Sigmoid colon (tissue), 7 donors: ENCODE measurements around the gene FANCD2OS. TPM values are rescaled to one million over a fixed set of nuclear protein-coding genes. Genes with fewer than 3 reads are reported as not detected.
"Not testable (repeated sequence)": the region's sequence is repeated elsewhere in the genome, so short reads cannot be mapped to it uniquely, and the experiment has no call there.

ENCODE experiments used
- DNase-seq: peaks from one replicate; pipeline ENCODE4 v3.0.0-alpha.2; 2019
- H3K27ac ChIP-seq, 4 donors: fragments of 200-600 bp; sonication (generic); one replicate each; pipeline ENCODE4 v1.5.1; 2016 to 2019; ENCODE audit warnings: mild to moderate bottlenecking in 1 of 4
- H3K27me3 ChIP-seq, 3 donors: fragments of 200-600 bp; sonication (generic); one replicate each; pipeline ENCODE4 v1.5.1; 2019; ENCODE audit warnings: mild to moderate bottlenecking in 1 of 3
- H3K36me3 ChIP-seq, 4 donors: fragments of 200-600 bp; sonication (generic); one replicate each; pipeline ENCODE4 v1.5.1; 2016 to 2019
- H3K4me1 ChIP-seq, 4 donors: fragments of 200-600 bp; sonication (generic); one replicate each; pipeline ENCODE4 v1.5.1; 2017 to 2019
- H3K4me3 ChIP-seq, 4 donors: fragments of 200-600 bp; sonication (generic); one replicate each; pipeline ENCODE4 v1.5.1; 2017 to 2019; ENCODE audit warnings: mild to moderate bottlenecking in 2 of 4, moderate library complexity in 1 of 4
- H3K9me3 ChIP-seq, 4 donors: fragments of 200-600 bp in 3 of 4; sonication (generic) in 3 of 4; one replicate each; pipeline versions ENCODE4 v1.5.1 to v1.6.1; 2013 to 2019
- CTCF ChIP-seq, 4 experiments: fragments of 450-650 bp in 3 of 4; fragments of 200-600 bp in 1 of 4; IDR thresholded peaks; one replicate each; pipeline ENCODE4 v1.5.1; 2016 to 2019; ENCODE audit warnings: antibody characterized with exemption in 4 of 4, mild to moderate bottlenecking in 3 of 4, moderate library complexity in 2 of 4
- EP300 ChIP-seq, 4 donors: sonication (generic); formaldehyde crosslinking; IDR thresholded peaks; one replicate each; pipeline ENCODE4 v1.6.1; 2017; ENCODE audit warnings: antibody characterized with exemption in 4 of 4
- POLR2A ChIP-seq, 2 donors: fragments of 450-650 bp; IDR thresholded peaks; one replicate each; pipeline ENCODE4 v1.6.1; 2016; ENCODE audit warnings: antibody characterized with exemption in 2 of 2, mild to moderate bottlenecking in 2 of 2, moderate library complexity in 2 of 2
- POLR2AphosphoS5 ChIP-seq, 4 donors: sonication (generic); formaldehyde crosslinking; IDR thresholded peaks; one replicate each; pipeline ENCODE4 v1.6.1; 2017; ENCODE audit warnings: antibody characterized with exemption in 4 of 4
- WGBS, 2 donors: extraction: QIAGEN DNeasy Blood & Tissue Kit; methylation state at CpG; one replicate each; pipeline ENCODE4 v1.1.7; 2013; 5-methylcytosine and 5-hydroxymethylcytosine counted together
- intact Hi-C: fragments of 100-400 bp; cut with DNase I; formaldehyde crosslinking; loops from one replicate; pipeline ENCODE4 v1.15.1; 2023
- polyA plus RNA-seq, 3 donors: library from polyadenylated mRNA; stranded (reverse); fragments of 200-250 nt; gene quantifications; one replicate each; pipeline ENCODE4 v1.2.3, GENCODE V29; 2013
- total RNA-seq, 4 donors: library from RNA; depleted of rRNA; stranded (reverse); fragments of >200 nt; gene quantifications; one replicate each; pipeline ENCODE4 v1.1.0, GENCODE V29; 2016
- donor health status: healthy with polysubstance abuse.
- donor health status: Bipolar disorder and iron deficiency.
- donor health status: healthy.

FANCD2OS gene
- total and polyA plus RNA-seq, 7 donors: not detected

- Histone ChIP-seq H3K9me3 (no peaks in the 10 kb centered on the region), H3K27me3 (no peaks in the 10 kb centered on the region), H3K27ac (no peak overlapping the region), H3K4me3 (no peak overlapping the region), H3K4me1 (peaks cover 0 to 3% (median 0%) of the 10 kb centered on the region in 4 donors), H3K36me3 (no peaks in the 10 kb centered on the region)
- 92 to 94% methylated on average over 25 of the region's 25 CpGs for WGBS, 2 donors
- intact Hi-C loops: no loop called here
- no peak for DNase-seq
- TF ChIP-seq POLR2AphosphoS5 (IDR thresholded peaks at IDR 0.05) (no peak), POLR2A (IDR thresholded peaks at IDR 0.05) (no peak), EP300 (IDR thresholded peaks at IDR 0.05) (no peak), CTCF (IDR thresholded peaks at IDR 0.05) (no peak)
Measured at GRCh38 chr3:10136426-10137005, 28.5 kb upstream of the FANCD2OS start.

GRCh38 chr3:10135872-10136271 lies 27.8 kb upstream of the FANCD2OS start:
- intact Hi-C loops, H3K9me3 ChIP-seq, H3K4me3 ChIP-seq, DNase-seq, H3K4me1 ChIP-seq, H3K27ac ChIP-seq, H3K27me3 ChIP-seq, H3K36me3 ChIP-seq: not testable (repeated sequence)
- WGBS, 2 donors: 94 to 96% methylated on average over 9 of the region's 9 CpGs

- 89 to 91% methylated on average over 4 of the region's 4 CpGs for WGBS, 2 donors
- H3K9me3 ChIP-seq: no peaks in the 10 kb centered on the region
- H3K4me1 ChIP-seq: peaks cover 0 to 10% (median 7%) of the 10 kb centered on the region in 4 donors
- DNase-seq: no peak
- peaks cover 8 to 27% (median 15%) of the 10 kb centered on the region in 4 donors for H3K36me3 ChIP-seq
- no peaks in the 10 kb centered on the region for H3K27me3 ChIP-seq
- no peak overlapping the region for H3K27ac ChIP-seq
- intact Hi-C loops: no loop called here
- H3K4me3 ChIP-seq: no peak overlapping the region
- TF ChIP-seq EP300 (IDR thresholded peaks at IDR 0.05) (no peak), POLR2AphosphoS5 (IDR thresholded peaks at IDR 0.05) (no peak), CTCF (IDR thresholded peaks at IDR 0.05) (no peak), POLR2A (IDR thresholded peaks at IDR 0.05) (no peak)
Measured at GRCh38 chr3:10122724-10123123, 14.7 kb upstream of the FANCD2OS start.

DNA sequence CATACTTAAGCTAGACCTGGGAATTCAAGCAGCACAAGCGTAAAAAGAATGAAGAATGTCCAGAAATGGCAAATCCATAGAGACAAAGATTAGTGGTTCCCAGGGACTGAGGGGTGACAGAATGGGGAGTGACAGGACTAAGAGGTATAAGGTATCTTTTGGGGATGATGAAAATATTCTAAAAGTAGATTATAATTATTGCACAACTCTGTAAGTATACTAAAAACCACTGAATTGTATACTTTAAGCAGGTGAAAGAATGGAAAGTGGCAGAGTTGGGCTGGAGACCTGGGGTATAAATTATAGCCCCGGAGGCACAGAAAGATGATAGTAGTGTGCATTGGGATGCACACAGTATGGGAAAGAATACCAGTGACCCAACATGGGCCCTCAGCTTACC lies 13.0 kb upstream of the FANCD2OS start:
- no peak for DNase-seq
- H3K36me3 ChIP-seq: peaks cover 1 to 10% (median 5%) of the 10 kb centered on the region in 4 donors
- intact Hi-C loops: no loop called here

DNA sequence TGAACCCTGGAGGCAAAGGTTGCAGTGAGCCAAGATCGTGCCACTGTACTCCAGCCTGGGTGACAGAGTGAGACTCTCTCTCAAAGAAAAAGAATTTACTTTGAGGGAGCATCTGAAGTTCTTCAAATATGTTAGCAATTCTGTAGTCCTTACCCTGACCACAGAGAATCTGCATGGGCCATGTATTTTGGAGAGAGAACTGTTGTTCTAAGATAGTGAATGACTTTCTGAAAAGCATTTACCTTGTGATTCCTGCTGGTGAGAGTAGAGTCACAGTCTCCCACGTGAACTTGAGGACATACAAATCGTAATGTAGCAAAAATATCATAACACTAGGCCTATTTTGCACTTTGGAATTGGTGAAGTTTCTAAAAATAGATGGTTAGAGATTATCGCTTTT lies 11.3 kb upstream of the FANCD2OS start:
- Histone ChIP-seq H3K4me3 (no peak overlapping the region), H3K9me3 (no peaks in the 10 kb centered on the region), H3K27ac (no peak overlapping the region), H3K36me3 (no peaks in the 10 kb centered on the region), H3K27me3 (no peaks in the 10 kb centered on the region), H3K4me1 (peaks cover 0 to 32% (median 26%) of the 10 kb centered on the region in 4 donors)
- DNase-seq: no peak
- intact Hi-C loops: loop anchor here (5.0 to 10.0 kb wide), 3 partner anchors 92 to 187 kb away; partner anchors contain the start of genes CRELD1, EMC3 and FANCD2
- TF ChIP-seq EP300 (IDR thresholded peaks at IDR 0.05) (no peak), POLR2A (IDR thresholded peaks at IDR 0.05) (no peak), POLR2AphosphoS5 (IDR thresholded peaks at IDR 0.05) (no peak), CTCF (IDR thresholded peaks at IDR 0.05) (no peak)
- WGBS, 2 donors: 83 to 85% methylated on average over 4 of the region's 4 CpGs

More for the DNA sequence above, 13.0 kb upstream of the FANCD2OS start:
- 89 to 97% methylated on average over 2 of the region's 2 CpGs for WGBS, 2 donors
- TF ChIP-seq EP300 (IDR thresholded peaks at IDR 0.05): no peak
- no peak overlapping the region for H3K4me3 ChIP-seq
- H3K9me3 ChIP-seq: no peaks in the 10 kb centered on the region
- H3K27ac ChIP-seq: no peak overlapping the region
- H3K27me3 ChIP-seq: no peaks in the 10 kb centered on the region
- H3K4me1 ChIP-seq: peaks cover 0 to 26% (median 23%) of the 10 kb centered on the region in 4 donors

DNA sequence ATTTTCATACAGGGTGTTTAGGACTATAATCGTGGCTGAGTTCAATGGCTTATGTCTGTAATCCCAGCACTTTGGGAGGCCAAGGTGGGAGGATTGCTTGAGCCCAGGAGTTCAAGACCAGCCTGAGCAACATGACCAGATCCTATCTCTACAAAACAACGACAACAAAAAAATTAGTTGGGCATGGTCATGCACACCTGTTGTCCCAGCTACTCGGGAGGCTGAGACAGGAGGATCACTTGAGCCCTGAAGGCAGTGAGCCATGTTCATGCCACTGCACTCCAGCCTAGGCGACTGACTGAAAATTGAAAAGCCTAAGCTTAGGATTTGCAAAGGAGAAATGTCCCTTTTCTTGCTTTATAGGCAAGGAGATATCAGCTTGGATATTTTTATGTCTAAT lies 8.9 kb upstream of the FANCD2OS start:
- no peak for DNase-seq
- Histone ChIP-seq H3K27me3 (no peaks in the 10 kb centered on the region), H3K27ac (no peak overlapping the region), H3K4me3 (peak overlapping the region in 1 of 4 donors; percentile 91), H3K4me1 (peaks cover 0 to 32% (median 26%) of the 10 kb centered on the region in 4 donors), H3K36me3 (no peaks in the 10 kb centered on the region), H3K9me3 (no peaks in the 10 kb centered on the region)
- intact Hi-C loops: loop anchor here (5.0 to 10.0 kb wide), 3 partner anchors 90 to 185 kb away; partner anchors contain the start of genes CRELD1, EMC3 and FANCD2
- 89 to 95% methylated on average over 4 of the region's 4 CpGs for WGBS, 2 donors
- TF ChIP-seq POLR2AphosphoS5 (IDR thresholded peaks at IDR 0.05) (no peak), CTCF (IDR thresholded peaks at IDR 0.05) (no peak)
